Measurements from ENCODE around the gene ZNF618.

GRCh38 chr9:113888336-113888735, 12.2 kb downstream of the ZNF618 start:
- TF ChIP-seq CTCF (IDR thresholded peaks at IDR 0.05) (no peak), SIN3A (IDR thresholded peaks at IDR 0.05; ENCODE audit: borderline replicate concordance, insufficient read depth, low read depth, low read length) (no peak), POLR2AphosphoS5 (IDR thresholded peaks at IDR 0.05; ENCODE audit: low read depth, low read length) (no peak)

Measured in Panc1 (cell line).